ENCODE results near the gene NBAS. TPM values are rescaled to one million over a fixed set of nuclear protein-coding genes. Genes with fewer than 3 reads are reported as not detected.

The NBAS gene
- total and polyA plus RNA-seq, 10 of the 15 experiments (the other 5 are each of a cell fraction or from before 2014, with no cell fraction given) = 4.3 to 32.7 (median 20.8) TPM

- TF ChIP-seq MYC (IDR thresholded peaks at IDR 0.05; ENCODE audit: insufficient read depth, insufficient read length, insufficient replicate concordance, low read length, severe bottlenecking) (no peak), RELA (IDR thresholded peaks at IDR 0.05; ENCODE audit: borderline replicate concordance, partially characterized antibody) (peak; percentile 20), YY1 (IDR thresholded peaks at IDR 0.05; ENCODE audit: low read depth, low read length) (peak; percentile 99), BHLHE40 (IDR thresholded peaks at IDR 0.05; ENCODE audit: borderline replicate concordance in 1 of 2, low read depth in 2 of 2, low read length in 1 of 2) (no peak), USF1 (IDR thresholded peaks at IDR 0.05; ENCODE audit: borderline replicate concordance, extremely low read length, insufficient read depth, low read depth, low read length) (no peak), ATF2 (IDR thresholded peaks at IDR 0.05; ENCODE audit: low read length) (no peak), RCOR1 (conservative IDR thresholded peaks at IDR 0.05; ENCODE audit: low read depth, low read length) (no peak), FOXM1 (IDR thresholded peaks at IDR 0.05; ENCODE audit: low read depth, low read length) (no peak), ZBED1 (IDR thresholded peaks at IDR 0.05; ENCODE audit: borderline replicate concordance) (no peak), RBBP5 (conservative IDR thresholded peaks at IDR 0.05) (no peak), CBX5 (IDR thresholded peaks at IDR 0.05; ENCODE audit: low read depth) (no peak), GATAD2B (conservative IDR thresholded peaks at IDR 0.05; ENCODE audit: low read depth) (no peak), FOXK2 (IDR thresholded peaks at IDR 0.05) (no peak), TAF1 (IDR thresholded peaks at IDR 0.05; ENCODE audit: borderline replicate concordance, low read depth, low read length) (peak; percentile 88), GABPA (IDR thresholded peaks at IDR 0.05; ENCODE audit: low read depth) (no peak), RUNX3 (IDR thresholded peaks at IDR 0.05; ENCODE audit: low read length) (peak; percentile 55), EP300 (IDR thresholded peaks at IDR 0.05; ENCODE audit: borderline replicate concordance in 1 of 2, control insufficient read depth in 1 of 2, low read depth in 2 of 2, low read length in 2 of 2) (no peak), EGR1 (IDR thresholded peaks at IDR 0.05; ENCODE audit: borderline replicate concordance in 1 of 2, low read depth in 2 of 2, low read length in 2 of 2) (no peak), ZNF207 (IDR thresholded peaks at IDR 0.05; ENCODE audit: borderline replicate concordance) (no peak), MYB (IDR thresholded peaks at IDR 0.05; ENCODE audit: borderline replicate concordance, low read depth, low read length) (no peak), ATF7 (IDR thresholded peaks at IDR 0.05; ENCODE audit: low read depth) (no peak), HDGF (IDR thresholded peaks at IDR 0.05) (no peak), IRF4 (IDR thresholded peaks at IDR 0.05; ENCODE audit: low read depth, low read length) (no peak), CHD4 (IDR thresholded peaks at IDR 0.05) (no peak)
- TF ChIP-seq, protein P1, sequence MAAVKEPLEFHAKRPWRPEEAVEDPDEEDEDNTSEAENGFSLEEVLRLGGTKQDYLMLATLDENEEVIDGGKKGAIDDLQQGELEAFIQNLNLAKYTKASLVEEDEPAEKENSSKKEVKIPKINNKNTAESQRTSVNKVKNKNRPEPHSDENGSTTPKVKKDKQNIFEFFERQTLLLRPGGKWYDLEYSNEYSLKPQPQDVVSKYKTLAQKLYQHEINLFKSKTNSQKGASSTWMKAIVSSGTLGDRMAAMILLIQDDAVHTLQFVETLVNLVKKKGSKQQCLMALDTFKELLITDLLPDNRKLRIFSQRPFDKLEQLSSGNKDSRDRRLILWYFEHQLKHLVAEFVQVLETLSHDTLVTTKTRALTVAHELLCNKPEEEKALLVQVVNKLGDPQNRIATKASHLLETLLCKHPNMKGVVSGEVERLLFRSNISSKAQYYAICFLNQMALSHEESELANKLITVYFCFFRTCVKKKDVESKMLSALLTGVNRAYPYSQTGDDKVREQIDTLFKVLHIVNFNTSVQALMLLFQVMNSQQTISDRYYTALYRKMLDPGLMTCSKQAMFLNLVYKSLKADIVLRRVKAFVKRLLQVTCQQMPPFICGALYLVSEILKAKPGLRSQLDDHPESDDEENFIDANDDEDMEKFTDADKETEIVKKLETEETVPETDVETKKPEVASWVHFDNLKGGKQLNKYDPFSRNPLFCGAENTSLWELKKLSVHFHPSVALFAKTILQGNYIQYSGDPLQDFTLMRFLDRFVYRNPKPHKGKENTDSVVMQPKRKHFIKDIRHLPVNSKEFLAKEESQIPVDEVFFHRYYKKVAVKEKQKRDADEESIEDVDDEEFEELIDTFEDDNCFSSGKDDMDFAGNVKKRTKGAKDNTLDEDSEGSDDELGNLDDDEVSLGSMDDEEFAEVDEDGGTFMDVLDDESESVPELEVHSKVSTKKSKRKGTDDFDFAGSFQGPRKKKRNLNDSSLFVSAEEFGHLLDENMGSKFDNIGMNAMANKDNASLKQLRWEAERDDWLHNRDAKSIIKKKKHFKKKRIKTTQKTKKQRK (IDR thresholded peaks at IDR 0.05; ENCODE audit: low read depth, low read length) = no peak
These were observed at the start of gene NBAS (continued) for GRCh38 chr2:15560988-15561573.

Measured in GM12878 (cell line).